HepG2 (cell line): ENCODE data around the gene R3HCC1L. TPM values are rescaled to one million over a fixed set of nuclear protein-coding genes. Genes with fewer than 3 reads are reported as not detected.

Source experiments
- ATAC-seq: fragments of 200-7000 bp; cut with Tn5 transposase; 3 replicates; pipeline ENCODE4 v1.9.1; 2020; ENCODE audit warnings: mild to moderate bottlenecking, moderate library complexity
- BruUV-seq: library from RNA; stranded (reverse); fragments of 400-500 nt; replicated peaks from 2 replicates; lab custom pipeline; 2021; lab: Mats Ljungman, UMichigan
- CTCF ChIA-PET: fragments of 300-600 bp; formaldehyde crosslinking; extraction: SDS; loops from one replicate; lab custom pipeline; 2021; ENCODE audit warnings: low total read pairs, inconsistent platforms, low intra/inter-chr PET ratio; lab: Yijun Ruan, JAX
- POLR2A ChIA-PET: fragments of 350-600 bp; sonication (Branson Sonifier 250); formaldehyde crosslinking; loops from one replicate; lab custom pipeline; 2020; ENCODE audit warnings: antibody characterized with exemption, inconsistent platforms; lab: Yijun Ruan, JAX
- DNase-seq: peaks from one replicate; pipeline ENCODE4 v3.0.0-alpha.2; 2015; ENCODE audit warnings: low spot score
- FAIRE-seq: peaks from 3 replicates; lab custom pipeline; 2011; peaks lifted over from hg19 to GRCh38; lab: Jason Lieb, UNC
- H2AFZ ChIP-seq: one replicate; pipeline ENCODE4 v1.6.1; 2011; ENCODE audit warnings: low read length, inconsistent platforms
- H3K27ac ChIP-seq: fragments of 300-600 bp; 3 replicates; pipeline ENCODE4 v1.8.0; 2011; ENCODE audit warnings: mixed run types, mild to moderate bottlenecking, mixed read lengths, low read length, inconsistent platforms; ENCODE audit not compliant: insufficient read depth; ENCODE audit errors: extremely low read length
- H3K27me3 ChIP-seq, 2 experiments: fragments of 200-600 bp in 1 of 2; 2 replicates in 1 of 2; 3 replicates in 1 of 2; pipeline versions ENCODE4 v1.6.0 to v1.8.0; 2011; ENCODE audit warnings: low read length in 2 of 2, mild to moderate bottlenecking in 2 of 2, moderate library complexity in 2 of 2, inconsistent platforms in 1 of 2; ENCODE audit not compliant: insufficient read depth in 2 of 2, control insufficient read depth in 1 of 2
- H3K36me3 ChIP-seq, 2 experiments: fragments of 200-600 bp in 1 of 2; replicated peaks in 1 of 2; 2 replicates in 1 of 2; 3 replicates in 1 of 2; pipeline versions ENCODE4 v1.5.1 to v1.8.0; 2011; ENCODE audit warnings: low read length in 2 of 2, inconsistent platforms in 1 of 2; ENCODE audit not compliant: insufficient read depth in 2 of 2, control insufficient read depth in 1 of 2
- H3K4me1 ChIP-seq: 2 replicates; pipeline ENCODE4 v1.5.1; 2012; ENCODE audit warnings: low read length, inconsistent platforms; ENCODE audit not compliant: insufficient read depth
- H3K4me2 ChIP-seq: 2 replicates; pipeline ENCODE4 v1.6.0; 2011; ENCODE audit warnings: low read depth, low read length, inconsistent platforms
- H3K4me3 ChIP-seq, 3 experiments: fragments of 200-600 bp in 1 of 3; sonication (generic), shearing (Covaris generic) in 1 of 3; replicated peaks in 1 of 3; 2 replicates each; pipeline ENCODE4 v1.5.1; 2011 to 2016; ENCODE audit warnings: low read length in 3 of 3, inconsistent platforms in 2 of 3, low read depth in 2 of 3, mild to moderate bottlenecking in 2 of 3, control low read depth in 1 of 3, mixed read lengths in 1 of 3; ENCODE audit not compliant: insufficient read depth in 1 of 3
- H3K79me2 ChIP-seq: one replicate; pipeline ENCODE4 v1.6.1; 2011; ENCODE audit warnings: low read length, inconsistent platforms; ENCODE audit not compliant: insufficient read depth
- H3K9ac ChIP-seq: 2 replicates; pipeline ENCODE4 v1.6.0; 2011; ENCODE audit warnings: mild to moderate bottlenecking, low read depth, low read length, inconsistent platforms; ENCODE audit not compliant: insufficient read depth
- H3K9me3 ChIP-seq: 2 replicates; pipeline ENCODE4 v1.5.1; 2012; ENCODE audit warnings: mild to moderate bottlenecking, low read length
- H4K20me1 ChIP-seq: 2 replicates; pipeline ENCODE4 v1.6.0; 2011; ENCODE audit warnings: inconsistent platforms, mild to moderate bottlenecking, low read length, moderate library complexity; ENCODE audit not compliant: insufficient read depth
- ADNP ChIP-seq: sonication (generic); formaldehyde crosslinking; IDR thresholded peaks from 2 replicates; pipeline ENCODE4 v1.4.0; 2020; ENCODE audit warnings: missing genetic modification reagents
- AGO2 ChIP-seq: fragments of 200-400 bp; formaldehyde crosslinking; optimal IDR thresholded peaks from 2 replicates; pipeline ENCODE3; 2017; ENCODE audit warnings: mild to moderate bottlenecking, low read depth, low read length, moderate library complexity
- DR1 ChIP-seq: sonication (generic); formaldehyde crosslinking; IDR thresholded peaks from 2 replicates; pipeline ENCODE4 v1.8.0; 2021; ENCODE audit warnings: mild to moderate bottlenecking, missing genetic modification reagents, inconsistent platforms
- HCFC1 ChIP-seq: fragments of 150-350 bp; IDR thresholded peaks from 2 replicates; pipeline ENCODE4 v1.6.1; 2014; ENCODE audit warnings: low read depth, low read length
- MLLT10 ChIP-seq: sonication (generic); formaldehyde crosslinking; IDR thresholded peaks from 2 replicates; pipeline ENCODE4 v1.4.0; 2020; ENCODE audit warnings: missing genetic modification reagents
- NFE2 ChIP-seq: sonication (generic); formaldehyde crosslinking; IDR thresholded peaks from 2 replicates; pipeline ENCODE4 v1.4.0; 2020; ENCODE audit warnings: missing genetic modification reagents
- NR2F6 ChIP-seq, 2 experiments: IDR thresholded peaks; 2 replicates each; pipeline ENCODE4 v1.6.1; 2016; ENCODE audit warnings: antibody characterized with exemption in 1 of 2, mild to moderate bottlenecking in 1 of 2
- PRPF4 ChIP-seq: fragments of 200-400 bp; formaldehyde crosslinking; IDR thresholded peaks from 2 replicates; pipeline ENCODE4 v1.6.1; 2016; ENCODE audit warnings: low read length, low read depth; ENCODE audit not compliant: poor library complexity, severe bottlenecking
- ZBTB43 ChIP-seq: sonication (generic); formaldehyde crosslinking; conservative IDR thresholded peaks from 2 replicates; pipeline ENCODE4 v1.4.0; 2020; ENCODE audit warnings: missing genetic modification reagents
- ZFAT ChIP-seq: sonication (generic); formaldehyde crosslinking; conservative IDR thresholded peaks from 2 replicates; pipeline ENCODE4 v1.8.1; 2023; ENCODE audit warnings: missing genetic modification reagents, inconsistent platforms
- ZFP82 ChIP-seq: sonication (generic); formaldehyde crosslinking; IDR thresholded peaks from 2 replicates; pipeline ENCODE4 v1.5.1; 2020; ENCODE audit warnings: mild to moderate bottlenecking, missing genetic modification reagents, borderline replicate concordance
- ZNF180 ChIP-seq: sonication (generic); formaldehyde crosslinking; IDR thresholded peaks from 2 replicates; pipeline ENCODE4 v1.4.0; 2020; ENCODE audit warnings: low read depth, missing genetic modification reagents, borderline replicate concordance
- ZNF251 ChIP-seq: sonication (generic); formaldehyde crosslinking; IDR thresholded peaks from 2 replicates; pipeline ENCODE4 v1.9.0; 2021; ENCODE audit warnings: mild to moderate bottlenecking, missing genetic modification reagents
- ZNF572 ChIP-seq: sonication (generic); formaldehyde crosslinking; IDR thresholded peaks from 2 replicates; pipeline ENCODE4 v1.5.1; 2020; ENCODE audit warnings: mild to moderate bottlenecking, missing genetic modification reagents
- ZNF644 ChIP-seq: IDR thresholded peaks from 2 replicates; pipeline ENCODE4 v1.6.1; 2016; ENCODE audit warnings: low read depth
- ZNF777 ChIP-seq: sonication (generic); formaldehyde crosslinking; IDR thresholded peaks from 2 replicates; pipeline ENCODE4 v1.4.0; 2020; ENCODE audit warnings: missing genetic modification reagents
- WGBS: methylation state at CpG from one replicate; pipeline ENCODE4 v1.1.6; 2017; ENCODE audit warnings: low lambda C conversion rate; 5-methylcytosine and 5-hydroxymethylcytosine counted together
- in situ Hi-C: cut with HindIII; loops from 2 replicates; pipeline ENCODE4 v1.10.0; 2017; ENCODE audit warnings: low pct_unique_long_range_greater_than_20kb; ENCODE audit not compliant: extremely low pct_ligation_motif_present
- intact Hi-C: fragments of 100-400 bp; cut with micrococcal nuclease; formaldehyde crosslinking; loops from one replicate; pipeline ENCODE4 v1.10.0; 2022; ENCODE audit not compliant: unreplicated experiment
- polyA plus RNA-seq, 8 experiments: library from polyadenylated mRNA; depleted of rRNA in 3 of 8; stranded (reverse) in 7 of 8; unstranded in 1 of 8; fragments of >200 nt; fragmentation: Illumina TruSeq in 4 of 8; extraction: Trizol in 4 of 8; gene quantifications; 2 replicates each; pipeline versions ENCODE4 v1.2.1 to v1.2.3, GENCODE V29; 2011 to 2016; ENCODE audit warnings: low read depth in 4 of 8, missing spikeins in 1 of 8, mixed read lengths in 1 of 8; ENCODE audit not compliant: insufficient read depth in 1 of 8
- total RNA-seq, 5 experiments: library from RNA; depleted of rRNA; stranded (reverse); fragments of >200 nt; fragmentation: Illumina TruSeq; extraction: Trizol; gene quantifications; 2 replicates each; pipeline ENCODE4 v1.2.3, GENCODE V29; 2016; ENCODE audit warnings: low read depth in 1 of 5
- TF ChIP-seq, protein P1 (sequence below): sonication (generic); formaldehyde crosslinking; IDR thresholded peaks from 2 replicates; pipeline ENCODE4 v1.5.0; 2020; ENCODE audit warnings: mild to moderate bottlenecking, missing genetic modification reagents, borderline replicate concordance

R3HCC1L gene
- total and polyA plus RNA-seq, 2 of the 13 experiments (the other 11 are each of a cell fraction or from before 2014, with no cell fraction given), result 6.5 to 12.2 TPM

DNA sequence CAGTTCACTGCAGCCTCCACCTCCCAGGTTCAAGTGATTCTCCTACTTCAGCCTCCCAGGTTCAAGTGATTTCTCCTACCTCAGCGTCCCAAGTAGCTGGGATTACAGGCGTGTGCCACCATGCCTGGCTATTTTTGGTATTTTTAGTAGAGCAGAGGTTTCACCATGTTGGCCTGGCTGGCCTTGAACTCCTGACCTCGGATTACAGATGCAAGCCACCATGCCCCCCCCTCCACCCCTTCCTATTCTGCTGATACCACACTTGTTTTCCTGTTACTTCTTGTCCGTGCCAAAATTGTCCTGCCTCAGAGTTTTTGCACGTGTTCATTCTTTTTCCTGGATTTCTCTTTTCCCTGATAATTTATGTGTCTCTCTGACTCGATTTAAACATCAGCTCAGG lies 62.5 kb downstream of the R3HCC1L start:
- POLR2A ChIA-PET, result no interaction called here
- no peaks in the 10 kb centered on the region; the same call in 1 of the 2 replicates for H3K4me1 ChIP-seq
- no peaks in the 10 kb centered on the region for H3K27me3 ChIP-seq
- FAIRE-seq (no peak), ATAC-seq (no peak), DNase-seq (no peak)
- no peak overlapping the region for H3K27ac ChIP-seq
- intact Hi-C loops, result no loop called here
- no peak overlapping the region for H3K4me3 ChIP-seq
- in situ Hi-C loops, result no loop called here
- H3K36me3 ChIP-seq, result no peaks in the 10 kb centered on the region
- no TSS peak for BruUV-seq
- 95% methylated on average over 6 of the region's 6 CpGs for WGBS
- no peak overlapping the region for H2AFZ ChIP-seq
- no peak overlapping the region for H3K4me2 ChIP-seq
- CTCF ChIA-PET, result no interaction called here
- no peaks in the 10 kb centered on the region for H3K79me2 ChIP-seq
- H3K9ac ChIP-seq, result no peak overlapping the region
- TF ChIP-seq, protein P1, sequence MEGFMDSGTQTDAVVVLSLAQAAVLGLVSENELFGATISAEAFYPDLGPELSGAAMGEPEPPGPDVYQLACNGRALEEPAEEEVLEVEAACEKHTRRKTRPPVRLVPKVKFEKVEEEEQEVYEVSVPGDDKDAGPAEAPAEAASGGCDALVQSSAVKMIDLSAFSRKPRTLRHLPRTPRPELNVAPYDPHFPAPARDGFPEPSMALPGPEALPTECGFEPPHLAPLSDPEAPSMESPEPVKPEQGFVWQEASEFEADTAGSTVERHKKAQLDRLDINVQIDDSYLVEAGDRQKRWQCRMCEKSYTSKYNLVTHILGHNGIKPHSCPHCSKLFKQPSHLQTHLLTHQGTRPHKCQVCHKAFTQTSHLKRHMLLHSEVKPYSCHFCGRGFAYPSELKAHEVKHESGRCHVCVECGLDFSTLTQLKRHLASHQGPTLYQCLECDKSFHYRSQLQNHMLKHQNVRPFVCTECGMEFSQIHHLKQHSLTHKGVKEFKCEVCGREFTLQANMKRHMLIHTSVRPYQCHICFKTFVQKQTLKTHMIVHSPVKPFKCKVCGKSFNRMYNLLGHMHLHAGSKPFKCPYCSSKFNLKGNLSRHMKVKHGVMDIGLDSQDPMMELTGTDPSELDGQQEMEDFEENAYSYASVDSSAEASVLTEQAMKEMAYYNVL (CRISPR knock-in tag), result no peak
- TF ChIP-seq ZFP82 (CRISPR knock-in tag) (no peak), NR2F6 (IDR thresholded peaks at IDR 0.05) (0 out of 2 replicates have a peak, but pooled peaks have one; percentile 31), NR2F6 (CRISPR knock-in tag; IDR thresholded peaks at IDR 0.05) (no peak)
- H3K9me3 ChIP-seq, result no peaks in the 10 kb centered on the region
- peaks cover 2% of the 10 kb centered on the region; the same call in 1 of the 2 replicates for H4K20me1 ChIP-seq

GRCh38 chr10:98201760-98202159 lies 67.3 kb downstream of the R3HCC1L start:
- no peak for FAIRE-seq
- Histone ChIP-seq H4K20me1 (peaks cover 2% of the 10 kb centered on the region; the same call in 1 of the 2 replicates), H3K4me3 (no peak overlapping the region), H3K27ac (no peak overlapping the region), H3K9me3 (no peaks in the 10 kb centered on the region), H3K36me3 (peaks cover 0 to 1% of the 10 kb centered on the region in 2 experiments; a peak in 1 of 5 replicates), H3K79me2 (no peaks in the 10 kb centered on the region), H3K9ac (no peak overlapping the region), H3K4me1 (no peaks in the 10 kb centered on the region; the same call in 1 of the 2 replicates), H3K4me2 (no peak overlapping the region), H2AFZ (no peak overlapping the region), H3K27me3 (no peaks in the 10 kb centered on the region)
- CTCF ChIA-PET, result no interaction called here
- no peak for DNase-seq
- no TSS peak for BruUV-seq
- 92% methylated on average over 5 of the region's 5 CpGs for WGBS
- no peak for ATAC-seq
- intact Hi-C loops (no loop called here), in situ Hi-C loops (no loop called here)
- POLR2A ChIA-PET, result no interaction called here
- no peak for TF ChIP-seq ZNF644 (CRISPR knock-in tag)
- no peak for TF ChIP-seq ZFAT (CRISPR knock-in tag)
- no peak for TF ChIP-seq ZNF180 (CRISPR knock-in tag)
- TF ChIP-seq ZBTB43 (CRISPR knock-in tag), result no peak
- no peak for TF ChIP-seq ZNF251 (CRISPR knock-in tag)
- no peak for TF ChIP-seq AGO2
- no peak for TF ChIP-seq ZNF777 (CRISPR knock-in tag)
- TF ChIP-seq ADNP, result no peak
- TF ChIP-seq HCFC1, result no peak
- no peak for TF ChIP-seq PRPF4
- TF ChIP-seq DR1 (CRISPR knock-in tag), result no peak
- TF ChIP-seq ZNF572 (CRISPR knock-in tag), result no peak
- no peak for TF ChIP-seq NFE2 (CRISPR knock-in tag)
- no peak for TF ChIP-seq MLLT10 (CRISPR knock-in tag)
